Measurements from ENCODE around the gene FLNB.
"Not testable (repeated sequence)": the region's sequence is repeated elsewhere in the genome, so short reads cannot be mapped to it uniquely, and the experiment has no call there.

The FLNB gene

GRCh38 chr3:58035524-58036255 is 27.5 kb downstream of the FLNB start:
- peak; percentile 49 for DNase-seq

GRCh38 chr3:58036293-58037032 is 28.2 kb downstream of the FLNB start:
- no peak for DNase-seq

DNA sequence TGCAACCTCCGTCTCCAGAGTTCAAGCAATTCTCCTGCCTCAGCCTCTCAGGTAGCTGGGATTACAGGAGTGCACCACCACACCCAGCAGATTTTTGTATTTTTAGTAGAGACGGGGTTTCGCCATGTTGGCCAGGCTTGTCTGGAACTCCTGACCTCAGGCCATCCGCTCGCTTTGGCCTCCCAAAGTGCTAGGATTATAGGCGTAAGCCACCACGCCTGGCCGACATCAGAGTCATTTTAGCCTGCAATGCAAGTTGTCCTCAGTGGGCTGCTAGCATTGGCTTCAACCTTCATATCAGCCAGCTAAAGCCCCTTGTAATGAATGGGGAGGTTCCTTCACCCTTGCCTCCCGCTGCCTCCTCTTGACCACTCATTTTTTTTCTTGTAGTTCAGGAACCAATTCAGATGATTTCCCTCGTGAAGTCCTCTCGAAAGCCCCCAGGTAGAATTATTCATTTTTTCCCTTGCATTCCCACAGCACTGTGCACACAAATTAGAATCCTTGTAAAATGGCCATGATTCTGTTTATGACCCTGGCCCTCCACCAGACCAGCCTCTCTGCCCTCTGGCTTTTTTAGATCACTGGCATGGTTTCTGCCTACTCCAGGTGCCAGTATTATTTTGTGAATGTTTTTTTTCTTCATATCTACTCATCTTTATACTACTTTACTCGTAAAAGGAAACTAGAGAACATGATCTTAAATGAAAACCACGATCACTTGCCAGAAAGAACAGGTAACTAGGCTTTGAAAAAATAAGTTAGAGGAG is 29.1 kb downstream of the FLNB start:
- no peak for DNase-seq

DNA sequence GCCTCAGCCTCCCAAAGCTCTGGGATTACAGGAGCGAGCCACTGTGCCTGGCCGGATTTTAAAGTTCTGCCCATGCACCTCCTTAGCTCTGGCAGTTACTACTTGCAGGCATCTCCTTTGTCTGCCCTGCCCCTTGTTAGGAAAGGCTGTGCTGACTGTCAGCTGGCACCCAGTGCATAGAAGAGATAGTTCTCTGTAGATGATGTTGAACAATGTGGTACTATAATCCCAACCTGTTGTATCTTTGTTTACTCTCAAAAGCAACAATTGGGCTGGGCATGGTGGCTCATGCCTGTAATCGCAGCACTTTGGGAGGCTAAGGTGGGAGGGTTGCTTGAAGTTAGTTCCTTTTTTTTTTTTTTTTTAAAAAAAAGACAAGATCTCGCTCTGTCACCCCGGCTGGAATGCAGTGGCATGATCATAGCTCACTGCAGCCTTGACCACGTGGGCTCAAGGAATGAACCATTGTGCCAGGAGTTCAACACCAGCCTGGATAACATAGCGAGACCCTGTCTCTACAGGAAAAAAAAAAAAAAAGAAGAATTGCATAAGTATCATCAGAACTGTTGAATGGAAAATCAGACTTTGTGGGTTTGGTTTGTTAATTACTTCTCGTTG is 30.6 kb downstream of the FLNB start:
- DNase-seq, result no peak

GRCh38 chr3:58039601-58040000 is 31.4 kb downstream of the FLNB start:
- no peak for DNase-seq

- DNase-seq, result peak; percentile 32
These were observed 33.1 kb downstream of the FLNB start for GRCh38 chr3:58041182-58041825.

GRCh38 chr3:58041826-58042324 is 33.7 kb downstream of the FLNB start:
- DNase-seq, result peak; percentile 33

DNA sequence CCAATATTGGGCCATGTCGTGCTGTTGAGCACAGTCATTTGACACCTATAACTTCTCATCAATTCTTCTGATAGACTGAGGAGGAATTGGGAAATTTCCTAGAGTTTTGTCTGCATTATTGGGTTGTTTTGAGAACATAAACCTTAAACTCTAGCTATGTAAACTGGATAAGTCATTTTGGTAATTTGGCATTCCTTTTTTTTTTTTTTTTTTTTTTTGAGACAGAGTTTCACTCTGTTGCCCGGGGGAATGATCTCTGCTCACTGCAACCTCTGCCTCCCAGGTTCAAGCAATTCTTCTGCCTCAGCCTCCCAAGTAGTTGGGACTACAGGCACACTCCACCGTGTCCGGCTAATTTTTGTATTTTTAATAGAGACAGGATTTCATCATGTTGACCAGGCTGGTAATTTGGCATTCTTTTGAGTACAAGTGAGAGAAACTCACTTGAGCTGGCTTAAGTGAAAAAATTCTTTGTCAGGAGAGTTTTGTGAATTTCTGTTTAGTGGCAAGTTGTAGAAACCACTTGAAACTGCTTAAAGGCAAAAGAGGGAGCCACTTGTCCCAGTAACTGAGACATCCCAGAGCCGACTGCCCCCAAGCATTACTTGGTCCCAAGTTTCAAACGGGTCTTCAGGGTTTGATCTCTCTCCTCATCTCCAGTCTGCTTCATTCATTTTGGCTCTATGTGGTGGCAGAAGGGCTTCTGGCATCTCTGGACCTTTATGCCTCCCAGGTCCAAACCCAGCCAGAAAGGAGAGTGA is 34.9 kb downstream of the FLNB start:
- no peak for DNase-seq

DNA sequence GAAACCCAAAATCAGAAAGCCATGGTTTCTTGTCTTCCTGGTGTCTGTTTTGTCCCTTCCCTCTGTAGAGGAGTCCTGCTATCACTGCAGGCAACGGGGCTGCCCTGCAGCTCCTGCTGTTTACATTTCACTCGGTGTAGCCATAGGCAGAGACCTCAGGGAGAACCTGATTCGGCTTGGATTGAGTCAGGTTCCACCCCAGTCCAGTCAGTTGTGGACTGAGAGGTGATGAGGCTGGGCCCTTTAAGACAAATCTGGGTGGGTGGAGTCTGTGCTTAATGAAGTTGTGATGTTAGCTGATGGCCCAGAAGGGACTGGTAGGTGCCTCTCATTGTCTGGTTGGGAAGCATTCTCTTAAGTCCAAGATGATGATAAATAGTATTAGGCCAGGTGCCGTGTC is 35.7 kb downstream of the FLNB start:
- no peak for DNase-seq

GRCh38 chr3:58044691-58045483 is 36.7 kb downstream of the FLNB start:
- DNase-seq, result peak; percentile 67

- DNase-seq, result no peak
These were observed 39.6 kb downstream of the FLNB start for GRCh38 chr3:58047826-58048225.

DNA sequence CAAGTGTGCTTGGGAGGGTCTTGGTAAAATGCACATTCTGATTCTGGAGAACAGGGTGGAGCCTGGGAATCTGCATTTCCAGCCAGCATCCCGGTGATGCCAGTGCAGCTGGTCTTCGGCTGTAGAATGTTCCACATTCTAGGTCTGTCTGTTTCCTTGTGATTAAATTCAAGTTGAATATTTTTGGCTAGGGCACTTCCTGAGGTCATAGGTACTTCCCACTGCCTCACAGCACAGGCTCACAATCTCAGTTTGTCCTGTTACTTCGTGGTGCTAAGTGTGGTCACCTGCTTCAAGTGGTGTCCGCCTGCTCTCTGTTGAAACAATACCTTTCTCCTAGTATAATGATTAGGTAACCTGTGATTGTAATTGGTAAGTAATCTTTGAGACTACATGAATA is 40.1 kb downstream of the FLNB start:
- DNase-seq, result no peak

- DNase-seq, result peak; percentile 61
These were observed 41.0 kb downstream of the FLNB start for GRCh38 chr3:58049143-58049785.

DNA sequence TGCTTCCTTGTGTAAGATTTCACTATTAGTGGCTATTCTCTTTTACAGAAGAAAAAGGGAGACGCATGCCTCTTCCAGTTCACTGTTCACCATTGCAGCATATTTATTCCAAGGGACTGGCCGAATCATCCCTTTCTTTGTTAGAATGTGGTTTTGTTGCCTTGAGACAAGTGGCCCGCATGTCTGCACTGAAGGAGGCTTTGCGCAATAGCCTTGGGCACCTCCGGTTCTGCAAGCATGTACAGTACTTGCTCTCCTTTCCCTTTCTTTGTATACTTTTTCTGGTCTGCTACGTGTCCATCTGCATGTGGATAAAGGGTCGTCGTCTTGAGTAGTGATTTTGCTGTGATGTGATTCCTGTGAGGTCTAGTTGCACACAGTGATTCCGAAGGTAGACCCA is 43.0 kb downstream of the FLNB start:
- no peak for DNase-seq

- DNase-seq, result not testable (repeated sequence)
These were observed 43.5 kb downstream of the FLNB start for GRCh38 chr3:58051658-58052261.

GRCh38 chr3:58052373-58053273 is 44.4 kb downstream of the FLNB start:
- peak; percentile 80 for DNase-seq

GRCh38 chr3:58054652-58055051 is 46.4 kb downstream of the FLNB start:
- DNase-seq, result no peak

DNA sequence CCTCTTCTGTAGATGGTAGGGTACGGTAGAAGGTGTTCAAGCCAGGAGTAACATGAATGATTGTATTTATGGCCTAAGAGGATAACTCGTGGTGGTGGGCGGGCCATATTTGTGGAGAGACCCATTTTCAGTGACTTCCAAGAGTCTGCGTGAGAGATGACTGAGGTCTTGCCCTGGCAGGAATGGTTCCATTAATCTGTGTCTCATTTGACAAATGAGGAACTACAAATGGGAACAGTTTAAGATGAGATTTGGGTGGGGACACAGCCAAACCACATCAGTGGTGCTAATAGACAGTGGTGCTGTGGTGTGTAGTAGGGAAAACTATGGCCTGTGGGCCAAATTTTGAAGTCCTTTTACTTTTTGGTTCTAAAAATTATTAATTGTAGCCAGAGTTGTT is 47.1 kb downstream of the FLNB start:
- no peak for DNase-seq

- DNase-seq, result not testable (repeated sequence)
These were observed 47.7 kb downstream of the FLNB start for GRCh38 chr3:58055891-58056290.

Measured in right hindlimb (tissue), 1 donor.